OCI-LY1 (cell line): ENCODE data around the gene KAT7.

Experiments used
- H2AFZ ChIP-seq: fragments of 200-600 bp; sonication (generic), shearing (Covaris generic); 2 replicates; pipeline ENCODE4 v1.6.0; 2014; ENCODE audit warnings: antibody characterized with exemption, mild to moderate bottlenecking, low read length
- H3F3A ChIP-seq: fragments of 200-600 bp; sonication (generic), shearing (Covaris generic); 2 replicates; pipeline ENCODE4 v1.6.0; 2014; ENCODE audit warnings: mild to moderate bottlenecking, antibody characterized with exemption, low read length, moderate library complexity; ENCODE audit not compliant: insufficient read depth
- H3K27ac ChIP-seq: fragments of 200-600 bp; sonication (generic); 2 replicates; pipeline ENCODE4 v1.5.1; 2014; ENCODE audit warnings: low read length, mixed run types, mild to moderate bottlenecking, low read depth; ENCODE audit not compliant: poor library complexity, severe bottlenecking
- H3K27me3 ChIP-seq: fragments of 200-600 bp; sonication (generic); 2 replicates; pipeline ENCODE4 v1.6.0; 2014; ENCODE audit warnings: antibody characterized with exemption, mild to moderate bottlenecking, low read length, moderate library complexity; ENCODE audit not compliant: insufficient read depth
- H3K36me3 ChIP-seq: fragments of 200-600 bp; sonication (generic); 2 replicates; pipeline ENCODE4 v1.6.1; 2014; ENCODE audit warnings: mild to moderate bottlenecking, antibody characterized with exemption, low read length, moderate library complexity, mixed read lengths; ENCODE audit not compliant: insufficient read depth
- H3K4me1 ChIP-seq: fragments of 200-600 bp; sonication (generic); 2 replicates; pipeline ENCODE4 v1.5.1; 2014; ENCODE audit warnings: mild to moderate bottlenecking, low read length, moderate library complexity; ENCODE audit not compliant: insufficient read depth, severe bottlenecking
- H3K4me2 ChIP-seq: fragments of 200-600 bp; sonication (generic), shearing (Covaris generic); 2 replicates; pipeline ENCODE4 v1.6.1; 2014; ENCODE audit warnings: low read length
- H3K4me3 ChIP-seq: fragments of 200-600 bp; sonication (generic); 2 replicates; pipeline ENCODE4 v1.5.1; 2014; ENCODE audit warnings: low read length, low read depth, mild to moderate bottlenecking, mixed read lengths; ENCODE audit not compliant: poor library complexity, severe bottlenecking
- H3K79me2 ChIP-seq: fragments of 200-600 bp; shearing (Covaris generic); 2 replicates; pipeline ENCODE4 v1.6.1; 2016; ENCODE audit warnings: mixed run types, low read length, mixed read lengths; ENCODE audit not compliant: insufficient read depth
- H3K9ac ChIP-seq: fragments of 200-600 bp; sonication (generic), shearing (Covaris generic); 2 replicates; pipeline ENCODE4 v1.6.1; 2014; ENCODE audit warnings: mild to moderate bottlenecking, low read length, mixed read lengths
- H3K9me2 ChIP-seq: fragments of 200-600 bp; sonication (generic), shearing (Covaris generic); 2 replicates; pipeline ENCODE4 v1.6.1; 2014; ENCODE audit warnings: low read depth, mild to moderate bottlenecking, low read length, mixed read lengths
- H3K9me3 ChIP-seq: fragments of 200-600 bp; shearing (Covaris generic); 2 replicates; pipeline ENCODE4 v1.6.1; 2014; ENCODE audit warnings: low read length, mixed read lengths
- H4K20me1 ChIP-seq: fragments of 200-600 bp; sonication (generic), shearing (Covaris generic); 2 replicates; pipeline ENCODE4 v1.6.0; 2016; ENCODE audit warnings: mild to moderate bottlenecking, low read length; ENCODE audit not compliant: insufficient read depth
- CTCF ChIP-seq: fragments of 200-600 bp; sonication (generic), shearing (Covaris generic); IDR thresholded peaks from 2 replicates; pipeline ENCODE4 v1.5.1; 2017; ENCODE audit warnings: mild to moderate bottlenecking, antibody characterized with exemption, low read length, moderate library complexity, mixed read lengths
- EZH2 ChIP-seq: fragments of 200-600 bp; sonication (generic), shearing (Covaris generic); IDR thresholded peaks from 2 replicates; pipeline ENCODE4 v1.8.0; 2017; ENCODE audit warnings: borderline replicate concordance, mixed run types, mild to moderate bottlenecking, antibody characterized with exemption, low read length, moderate library complexity, mixed read lengths

Gene KAT7

GRCh38 chr17:49748791-49749190 lies 39.7 kb upstream of the KAT7 start:
- H3K36me3 ChIP-seq = peaks cover 29% of the 10 kb centered on the region; the same call in 1 of the 2 replicates
- peaks cover 57% of the 10 kb centered on the region for H3K79me2 ChIP-seq
- peaks cover 87% of the 10 kb centered on the region for H3K4me1 ChIP-seq
- no peaks in the 10 kb centered on the region for H4K20me1 ChIP-seq
- H3K9ac ChIP-seq = peak overlapping the region; percentile 59; the same call in 1 of the 2 replicates
- TF ChIP-seq EZH2 (no peak), CTCF (no peak)
- peak overlapping the region; percentile 79 for H3K4me2 ChIP-seq
- H3K9me2 ChIP-seq = no peaks in the 10 kb centered on the region
- H3F3A ChIP-seq = peaks cover 10% of the 10 kb centered on the region
- H3K4me3 ChIP-seq = peak overlapping the region; percentile 59
- H3K27ac ChIP-seq = peak overlapping the region; percentile 93
- no peak overlapping the region for H2AFZ ChIP-seq
- no peaks in the 10 kb centered on the region for H3K27me3 ChIP-seq
- H3K9me3 ChIP-seq = no peaks in the 10 kb centered on the region

- peak overlapping the region; percentile 38; the same call in 1 of the 2 replicates for H3K9ac ChIP-seq
- H3K4me1 ChIP-seq = peaks cover 87% of the 10 kb centered on the region
- peak overlapping the region; percentile 93 for H3K27ac ChIP-seq
- no peaks in the 10 kb centered on the region for H3K9me3 ChIP-seq
- H3K4me2 ChIP-seq = peak overlapping the region; percentile 79; the same call in 1 of the 2 replicates
- H3K4me3 ChIP-seq = no peak overlapping the region
- H3K36me3 ChIP-seq = peaks cover 29% of the 10 kb centered on the region; the same call in 1 of the 2 replicates
- H2AFZ ChIP-seq = no peak overlapping the region
- H3K27me3 ChIP-seq = no peaks in the 10 kb centered on the region
- peaks cover 10% of the 10 kb centered on the region for H3F3A ChIP-seq
- H4K20me1 ChIP-seq = no peaks in the 10 kb centered on the region
- no peaks in the 10 kb centered on the region for H3K9me2 ChIP-seq
- peaks cover 55% of the 10 kb centered on the region for H3K79me2 ChIP-seq
- TF ChIP-seq EZH2 (no peak), CTCF (no peak)
Measured at GRCh38 chr17:49749730-49750129, 38.8 kb upstream of the KAT7 start.

GRCh38 chr17:49752508-49752907 lies 36.0 kb upstream of the KAT7 start:
- H2AFZ ChIP-seq = no peak overlapping the region
- no peak overlapping the region for H3K4me2 ChIP-seq
- TF ChIP-seq CTCF (no peak), EZH2 (no peak)

More at GRCh38 chr17:49752508-49752907, 36.0 kb upstream of the KAT7 start:
- H3K9me2 ChIP-seq = no peaks in the 10 kb centered on the region
- H3K9me3 ChIP-seq = no peaks in the 10 kb centered on the region
- H3K4me1 ChIP-seq = peaks cover 87% of the 10 kb centered on the region
- H3K4me3 ChIP-seq = no peak overlapping the region
- H4K20me1 ChIP-seq = no peaks in the 10 kb centered on the region
- H3K9ac ChIP-seq = no peak overlapping the region
- no peaks in the 10 kb centered on the region for H3K27me3 ChIP-seq
- peak overlapping the region; percentile 65 for H3K27ac ChIP-seq
- peaks cover 20% of the 10 kb centered on the region; the same call in 1 of the 2 replicates for H3K36me3 ChIP-seq
- peaks cover 61% of the 10 kb centered on the region for H3K79me2 ChIP-seq
- H3F3A ChIP-seq = peaks cover 10% of the 10 kb centered on the region
